Measurements from ENCODE around the gene SCFD2.
A peak's percentile ranks its signal among the peaks of the same experiment; 100 is the strongest.
"Not testable (repeated sequence)": the region's sequence is repeated elsewhere in the genome, so short reads cannot be mapped to it uniquely, and the experiment has no call there.

The SCFD2 gene

GRCh38 chr4:53009824-53010223 lies 356.0 kb downstream of the SCFD2 start:
- no peak for DNase-seq (ENCODE audit: low read depth)
- no peak overlapping the region for H3K4me3 ChIP-seq (ENCODE audit: low read depth, low read length)

- no peak overlapping the region for H3K4me3 ChIP-seq (ENCODE audit: low read depth, low read length)
- no peak for DNase-seq (ENCODE audit: low read depth)
Measured at GRCh38 chr4:53007024-53007423, 358.8 kb downstream of the SCFD2 start.

GRCh38 chr4:53005808-53006207 lies 360.1 kb downstream of the SCFD2 start:
- DNase-seq (ENCODE audit: low read depth): no peak
- H3K4me3 ChIP-seq (ENCODE audit: low read depth, low read length): no peak overlapping the region

GRCh38 chr4:53005149-53005546 lies 360.7 kb downstream of the SCFD2 start:
- no peak for DNase-seq (ENCODE audit: low read depth)
- no peak overlapping the region for H3K4me3 ChIP-seq (ENCODE audit: low read depth, low read length)

GRCh38 chr4:53004497-53005148 lies 361.2 kb downstream of the SCFD2 start:
- H3K4me3 ChIP-seq (ENCODE audit: low read depth, low read length): no peak overlapping the region
- no peak for DNase-seq (ENCODE audit: low read depth)

- no peak overlapping the region for H3K4me3 ChIP-seq (ENCODE audit: low read depth, low read length)
- no peak for DNase-seq (ENCODE audit: low read depth)
Measured at GRCh38 chr4:53003959-53004358, 361.9 kb downstream of the SCFD2 start.

GRCh38 chr4:53000560-53000959 lies 365.3 kb downstream of the SCFD2 start:
- DNase-seq (ENCODE audit: low read depth): no peak
- no peak overlapping the region for H3K4me3 ChIP-seq (ENCODE audit: low read depth, low read length)

- DNase-seq (ENCODE audit: low read depth): no peak
- no peak overlapping the region for H3K4me3 ChIP-seq (ENCODE audit: low read depth, low read length)
Measured at GRCh38 chr4:52999626-53000025, 366.2 kb downstream of the SCFD2 start.

GRCh38 chr4:52998413-52998812 lies 367.4 kb downstream of the SCFD2 start:
- H3K4me3 ChIP-seq (ENCODE audit: low read depth, low read length): no peak overlapping the region
- no peak for DNase-seq (ENCODE audit: low read depth)

- DNase-seq (ENCODE audit: low read depth): no peak
- H3K4me3 ChIP-seq (ENCODE audit: low read depth, low read length): no peak overlapping the region
Measured at GRCh38 chr4:52997132-52997416, 368.8 kb downstream of the SCFD2 start.

- H3K4me3 ChIP-seq (ENCODE audit: low read depth, low read length): no peak overlapping the region
Measured at GRCh38 chr4:52996261-52997131, 369.4 kb downstream of the SCFD2 start.

GRCh38 chr4:52995360-52996030 lies 370.4 kb downstream of the SCFD2 start:
- no peak for DNase-seq (ENCODE audit: low read depth)
- no peak overlapping the region for H3K4me3 ChIP-seq (ENCODE audit: low read depth, low read length)

More at GRCh38 chr4:52996261-52997131, 369.4 kb downstream of the SCFD2 start:
- peak; percentile 75 for DNase-seq (ENCODE audit: low read depth)

GRCh38 chr4:52994567-52994966 lies 371.3 kb downstream of the SCFD2 start:
- DNase-seq (ENCODE audit: low read depth): no peak
- no peak overlapping the region for H3K4me3 ChIP-seq (ENCODE audit: low read depth, low read length)

GRCh38 chr4:52993771-52994170 lies 372.1 kb downstream of the SCFD2 start:
- DNase-seq (ENCODE audit: low read depth): no peak
- no peak overlapping the region for H3K4me3 ChIP-seq (ENCODE audit: low read depth, low read length)

GRCh38 chr4:52992551-52992950 lies 373.3 kb downstream of the SCFD2 start:
- not testable (repeated sequence) for DNase-seq (ENCODE audit: low read depth); H3K4me3 ChIP-seq (ENCODE audit: low read depth, low read length)

- no peak overlapping the region for H3K4me3 ChIP-seq (ENCODE audit: low read depth, low read length)
- no peak for DNase-seq (ENCODE audit: low read depth)
Measured at GRCh38 chr4:52991472-52991871, 374.4 kb downstream of the SCFD2 start.

- no peak for DNase-seq (ENCODE audit: low read depth)
- H3K4me3 ChIP-seq (ENCODE audit: low read depth, low read length): no peak overlapping the region
Measured at GRCh38 chr4:52990706-52991105, 375.2 kb downstream of the SCFD2 start.

- H3K4me3 ChIP-seq (ENCODE audit: low read depth, low read length): no peak overlapping the region
- DNase-seq (ENCODE audit: low read depth): no peak
Measured at GRCh38 chr4:52989865-52990264, 376.0 kb downstream of the SCFD2 start.

- H3K4me3 ChIP-seq (ENCODE audit: low read depth, low read length): no peak overlapping the region
- no peak for DNase-seq (ENCODE audit: low read depth)
Measured at GRCh38 chr4:52987392-52988056, 378.3 kb downstream of the SCFD2 start.

- DNase-seq (ENCODE audit: low read depth): no peak
- H3K4me3 ChIP-seq (ENCODE audit: low read depth, low read length): no peak overlapping the region
Measured at GRCh38 chr4:52984462-52984881, 381.4 kb downstream of the SCFD2 start.
